Right kidney (tissue), 1 donor: ENCODE data around the gene RESF1.

Source experiments
- DNase-seq: peaks from one replicate; pipeline ENCODE4 v3.0.0-alpha.2; 2016

The RESF1 gene

DNA sequence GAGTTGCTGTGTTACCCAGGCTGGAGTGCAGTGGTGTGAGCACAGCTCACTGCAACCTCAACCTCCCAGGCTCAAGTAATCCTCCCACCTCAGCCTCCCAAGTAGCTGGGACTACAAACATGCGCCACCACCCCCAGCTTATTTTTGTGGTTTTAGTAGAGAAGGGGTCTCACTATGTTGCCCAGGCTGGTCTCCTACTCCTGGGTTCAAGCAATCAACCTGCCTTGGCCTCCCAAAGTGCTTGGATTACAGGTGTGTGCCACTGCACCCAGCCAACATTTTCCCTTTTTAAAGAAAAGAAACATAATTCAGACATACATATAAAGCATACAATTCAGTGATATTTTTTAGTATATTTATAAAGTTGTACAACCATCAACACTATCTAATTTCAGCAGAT is 44.4 kb downstream of the RESF1 start:
- DNase-seq = no peak

DNA sequence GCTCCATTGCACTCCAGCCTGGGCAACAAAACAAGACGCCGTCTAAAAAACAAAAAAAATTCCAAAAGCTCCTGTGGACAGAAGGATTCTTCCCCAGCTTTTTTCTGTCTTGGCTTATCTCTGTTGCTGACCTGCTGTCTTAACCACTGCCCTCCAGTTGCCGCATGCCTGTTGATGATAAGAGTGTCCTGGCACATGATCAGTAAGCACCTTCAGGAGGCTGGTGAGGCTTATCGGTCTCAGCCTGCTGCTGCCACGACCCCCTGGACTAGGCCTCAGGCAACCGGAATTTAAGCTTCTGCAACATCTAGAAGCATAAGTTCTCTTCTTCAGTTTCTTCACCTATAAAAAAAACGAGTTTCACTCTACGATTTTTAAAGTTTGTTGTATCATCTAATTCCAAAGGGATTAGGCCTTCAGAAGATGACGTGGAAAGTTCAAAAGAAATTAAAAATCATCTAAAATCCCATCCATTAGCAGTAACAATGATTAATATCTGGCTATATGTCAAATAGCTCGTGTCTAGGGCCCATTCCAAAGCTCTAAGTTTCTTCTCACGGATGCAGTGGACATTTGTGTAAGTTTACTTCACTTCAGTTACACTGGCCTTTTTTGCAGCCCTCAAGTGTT is 46.4 kb downstream of the RESF1 start:
- DNase-seq = no peak
